Measurements from ENCODE around the gene SORCS2.

DNA sequence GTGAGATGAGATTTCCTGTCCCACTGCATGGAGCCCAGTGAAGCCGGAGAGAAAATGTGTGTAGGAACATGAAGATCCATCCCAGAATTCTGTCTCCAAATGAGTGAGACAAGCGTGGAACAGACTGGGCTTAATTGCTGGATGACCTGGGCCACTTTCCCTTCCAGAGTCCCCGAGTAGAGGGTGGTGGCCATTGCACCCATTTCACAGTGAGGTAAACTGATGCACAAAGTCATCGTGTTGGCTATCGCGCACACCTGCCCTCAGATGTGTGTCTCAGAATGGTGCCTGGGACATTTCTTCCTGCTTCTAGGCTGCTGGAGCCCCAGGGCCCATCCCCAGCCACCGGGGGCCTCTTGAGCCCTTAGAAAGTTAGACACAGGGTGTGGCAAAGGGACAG lies 285.4 kb downstream of the SORCS2 start:
- TF ChIP-seq, protein P1, sequence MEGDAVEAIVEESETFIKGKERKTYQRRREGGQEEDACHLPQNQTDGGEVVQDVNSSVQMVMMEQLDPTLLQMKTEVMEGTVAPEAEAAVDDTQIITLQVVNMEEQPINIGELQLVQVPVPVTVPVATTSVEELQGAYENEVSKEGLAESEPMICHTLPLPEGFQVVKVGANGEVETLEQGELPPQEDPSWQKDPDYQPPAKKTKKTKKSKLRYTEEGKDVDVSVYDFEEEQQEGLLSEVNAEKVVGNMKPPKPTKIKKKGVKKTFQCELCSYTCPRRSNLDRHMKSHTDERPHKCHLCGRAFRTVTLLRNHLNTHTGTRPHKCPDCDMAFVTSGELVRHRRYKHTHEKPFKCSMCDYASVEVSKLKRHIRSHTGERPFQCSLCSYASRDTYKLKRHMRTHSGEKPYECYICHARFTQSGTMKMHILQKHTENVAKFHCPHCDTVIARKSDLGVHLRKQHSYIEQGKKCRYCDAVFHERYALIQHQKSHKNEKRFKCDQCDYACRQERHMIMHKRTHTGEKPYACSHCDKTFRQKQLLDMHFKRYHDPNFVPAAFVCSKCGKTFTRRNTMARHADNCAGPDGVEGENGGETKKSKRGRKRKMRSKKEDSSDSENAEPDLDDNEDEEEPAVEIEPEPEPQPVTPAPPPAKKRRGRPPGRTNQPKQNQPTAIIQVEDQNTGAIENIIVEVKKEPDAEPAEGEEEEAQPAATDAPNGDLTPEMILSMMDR (conservative IDR thresholded peaks at IDR 0.05; ENCODE audit: low read length) = no peak
- no peak for TF ChIP-seq EZH2phosphoT487 (IDR thresholded peaks at IDR 0.05; ENCODE audit: borderline replicate concordance, low read depth, low read length)

Data from OCI-LY7 (cell line).